ENCODE results near the gene LSM2. TPM values are rescaled to one million over a fixed set of nuclear protein-coding genes. Genes with fewer than 3 reads are reported as not detected.
A peak's percentile ranks its signal among the peaks of the same experiment; 100 is the strongest.

LSM2 gene
- total and polyA plus RNA-seq, 9 of the 15 experiments (the other 6 are each of a cell fraction or from before 2014, with no cell fraction given), result 154 to 407 (median 223) TPM

- TF ChIP-seq NELFE (IDR thresholded peaks at IDR 0.05; ENCODE audit: insufficient read depth, insufficient read length) (no peak), TRIM28 (IDR thresholded peaks at IDR 0.05) (peak; percentile 43), WHSC1 (IDR thresholded peaks at IDR 0.05; ENCODE audit: low read length) (no peak), ZKSCAN1 (IDR thresholded peaks at IDR 0.05; ENCODE audit: low read depth, low read length) (peak; percentile 50; the same call in 1 of the 2 replicates), ZBTB7A (IDR thresholded peaks at IDR 0.05; ENCODE audit: borderline replicate concordance, control insufficient read depth, low read depth, low read length) (peak; percentile 66; the same call in 1 of the 2 replicates), NFE2L1 (tag; IDR thresholded peaks at IDR 0.05; ENCODE audit: borderline replicate concordance, low read depth) (peak; percentile 98), ZFP30 (CRISPR knock-in tag; IDR thresholded peaks at IDR 0.05; ENCODE audit: borderline replicate concordance) (no peak), SMAD2 (IDR thresholded peaks at IDR 0.05; ENCODE audit: low read depth, low read length) (no peak), FOXP1 (CRISPR knock-in tag; IDR thresholded peaks at IDR 0.05) (no peak), THRA (IDR thresholded peaks at IDR 0.05) (no peak), ZNF77 (CRISPR knock-in tag; IDR thresholded peaks at IDR 0.05) (no peak), ZBED1 (IDR thresholded peaks at IDR 0.05) (no peak), TFAM (CRISPR knock-in tag; conservative IDR thresholded peaks at IDR 0.05) (no peak), CHD7 (IDR thresholded peaks at IDR 0.05; ENCODE audit: low read depth, low read length) (no peak), TBP (optimal IDR thresholded peaks at IDR 0.05; ENCODE audit: low read depth, low read length) (peak; percentile 95), NFE2 (IDR thresholded peaks at IDR 0.05; ENCODE audit: low read depth) (peak; percentile 99), MAZ (CRISPR knock-in tag; conservative IDR thresholded peaks at IDR 0.05 in 1 of 2, IDR thresholded peaks at IDR 0.05 in 1 of 2) (peak; percentile 86 to 89)
These were observed 15.5 kb upstream of the LSM2 start (continued) for GRCh38 chr6:31822036-31822821.
